HG03432 (cell line): ENCODE results near the gene RHOT2.
"Not testable (repeated sequence)": the region's sequence is repeated elsewhere in the genome, so short reads cannot be mapped to it uniquely, and the experiment has no call there.

Experiments
- ATAC-seq: cut with Tn5 transposase; IDR thresholded peaks from one replicate; pipeline ENCODE4 v1.9.1; 2021; ENCODE audit warnings: mild to moderate bottlenecking, moderate library complexity; ENCODE audit not compliant: unreplicated experiment

The RHOT2 gene

DNA sequence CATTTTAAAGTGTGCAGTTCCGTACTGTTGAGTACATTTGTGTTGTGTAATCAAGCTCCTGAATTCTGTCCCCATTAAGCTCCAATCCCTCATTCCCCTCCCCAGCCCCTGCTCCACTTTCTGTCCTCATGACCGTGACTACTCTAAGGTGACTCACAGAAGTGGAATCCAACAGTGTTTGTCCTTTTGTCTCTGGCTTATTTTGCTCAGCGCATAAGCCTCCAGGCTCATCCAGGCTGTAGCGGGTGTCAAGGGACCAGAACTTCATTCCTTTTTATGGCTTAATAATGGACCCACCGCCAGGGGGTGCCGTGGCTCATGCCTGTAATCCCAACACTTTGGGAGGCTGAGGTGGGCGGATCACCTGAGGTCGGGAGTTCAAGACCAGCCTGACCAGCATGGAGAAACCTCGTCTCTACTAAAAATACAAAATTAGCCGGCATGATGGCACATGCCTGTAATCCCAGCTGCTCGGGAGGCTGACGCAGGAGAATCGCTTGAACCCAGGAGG, 44.9 kb downstream of the RHOT2 start:
- not testable (repeated sequence) for ATAC-seq

DNA sequence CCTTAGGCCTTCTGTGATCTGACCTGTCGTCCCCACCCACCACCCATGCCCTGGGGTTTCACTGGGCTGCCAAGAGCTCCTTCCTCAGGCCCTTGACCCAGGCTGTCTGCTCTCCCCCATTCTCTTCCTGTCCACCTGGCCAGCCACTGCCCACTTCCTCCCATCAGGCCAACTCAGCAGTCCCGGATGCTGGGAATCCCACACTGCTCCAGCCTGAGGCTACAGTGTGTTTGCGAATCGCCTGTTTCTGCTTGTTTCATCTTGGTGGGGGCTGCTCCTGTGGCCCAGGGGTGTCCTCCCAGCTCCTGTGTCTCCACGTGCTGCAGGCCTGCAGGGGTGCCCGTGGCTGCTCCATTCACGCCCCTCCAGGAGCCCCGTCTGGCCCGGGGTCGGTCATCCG, 46.1 kb downstream of the RHOT2 start:
- no peak for ATAC-seq

DNA sequence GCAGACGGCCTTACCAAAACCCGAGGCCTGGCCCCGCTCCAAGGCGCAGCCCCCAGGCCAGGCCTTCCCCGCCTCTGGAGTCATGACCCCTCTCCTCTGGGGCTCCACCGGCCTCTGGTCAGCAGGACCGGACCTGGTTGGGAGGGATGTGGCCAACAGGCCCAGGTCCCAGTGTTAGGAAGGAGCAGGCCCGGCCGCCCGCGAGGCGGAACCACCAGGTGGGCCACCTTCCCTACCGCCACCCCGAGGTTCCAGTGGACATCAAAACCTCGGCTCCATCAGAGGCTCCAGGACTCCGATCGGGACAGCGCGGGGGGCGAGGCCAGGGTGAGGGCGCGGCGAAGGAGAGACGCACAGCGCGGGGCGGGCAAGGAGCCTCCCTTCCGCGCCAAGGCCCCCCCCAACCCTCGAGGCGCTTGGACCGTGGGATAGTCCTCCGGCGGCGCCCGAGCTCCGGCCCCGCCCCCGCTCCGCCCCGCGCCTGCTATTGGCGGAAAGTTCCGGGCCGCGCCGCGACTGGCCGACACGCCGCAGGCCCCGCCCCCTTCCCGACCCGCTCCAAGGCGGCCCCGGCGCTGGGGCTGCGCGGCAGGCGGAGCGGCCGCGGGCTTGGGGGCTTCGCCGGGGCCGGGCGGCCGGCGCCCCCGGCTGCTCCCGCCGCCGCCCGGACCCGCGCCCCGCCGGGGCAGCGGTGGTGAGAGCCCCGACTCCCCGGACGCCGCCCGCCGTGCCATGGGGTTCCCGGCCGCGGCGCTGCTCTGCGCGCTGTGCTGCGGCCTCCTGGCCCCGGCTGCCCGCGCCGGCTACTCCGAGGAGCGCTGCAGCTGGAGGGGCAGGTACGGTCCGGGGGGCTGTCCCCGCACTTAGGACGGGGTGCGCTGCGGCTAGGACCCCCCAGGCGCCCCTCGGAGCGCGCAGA, 46.9 kb downstream of the RHOT2 start, which contains the start of gene METRN:
Gene METRN, plus strand, starts transcription at position 561 of the 919 bp plus-strand sequence. Its CDS starts 172 bp downstream, at position 733.
- ATAC-seq = peak; percentile 73

DNA sequence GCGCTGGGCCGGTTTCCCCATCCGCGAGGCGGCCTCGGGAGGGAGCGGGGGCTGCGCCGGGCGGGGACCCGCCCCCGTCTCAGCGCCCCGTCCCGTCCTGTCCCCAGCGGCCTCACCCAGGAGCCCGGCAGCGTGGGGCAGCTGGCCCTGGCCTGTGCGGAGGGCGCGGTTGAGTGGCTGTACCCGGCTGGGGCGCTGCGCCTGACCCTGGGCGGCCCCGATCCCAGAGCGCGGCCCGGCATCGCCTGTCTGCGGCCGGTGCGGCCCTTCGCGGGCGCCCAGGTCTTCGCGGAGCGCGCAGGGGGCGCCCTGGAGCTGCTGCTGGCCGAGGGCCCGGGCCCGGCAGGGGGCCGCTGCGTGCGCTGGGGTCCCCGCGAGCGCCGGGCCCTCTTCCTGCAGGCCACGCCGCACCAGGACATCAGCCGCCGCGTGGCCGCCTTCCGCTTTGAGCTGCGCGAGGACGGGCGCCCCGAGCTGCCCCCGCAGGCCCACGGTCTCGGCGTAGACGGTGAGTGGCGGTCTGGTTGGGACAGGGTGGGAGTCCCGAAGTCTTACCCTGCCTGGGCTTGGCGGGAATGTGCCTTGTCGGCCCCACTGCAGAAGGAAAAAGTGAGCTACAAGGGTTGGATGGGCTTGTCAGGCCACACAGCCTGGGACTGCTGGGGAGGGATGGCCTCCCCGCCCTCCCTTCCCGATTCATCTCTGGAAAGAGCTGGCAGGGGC, 47.7 kb downstream of the RHOT2 start:
- ATAC-seq = peak; percentile 12

DNA sequence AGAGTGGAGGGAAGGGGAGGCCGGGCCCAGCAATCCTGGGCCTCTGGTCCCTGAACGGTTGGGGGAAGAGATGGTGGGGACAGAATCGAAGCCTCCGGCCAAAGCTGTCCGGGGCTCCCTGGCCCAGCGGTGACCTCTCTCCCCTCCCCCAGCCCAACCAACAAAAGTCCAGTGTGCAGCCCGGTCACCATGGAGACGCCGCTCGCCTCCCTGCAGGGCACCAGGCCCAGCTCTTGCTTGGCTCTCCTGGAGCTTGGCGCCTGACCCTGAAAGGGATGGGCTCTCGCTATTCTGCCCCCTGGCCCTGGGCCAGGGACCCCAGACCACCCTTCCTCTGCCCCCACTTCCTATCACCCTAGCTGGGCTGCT, 48.3 kb downstream of the RHOT2 start:
- no peak for ATAC-seq

DNA sequence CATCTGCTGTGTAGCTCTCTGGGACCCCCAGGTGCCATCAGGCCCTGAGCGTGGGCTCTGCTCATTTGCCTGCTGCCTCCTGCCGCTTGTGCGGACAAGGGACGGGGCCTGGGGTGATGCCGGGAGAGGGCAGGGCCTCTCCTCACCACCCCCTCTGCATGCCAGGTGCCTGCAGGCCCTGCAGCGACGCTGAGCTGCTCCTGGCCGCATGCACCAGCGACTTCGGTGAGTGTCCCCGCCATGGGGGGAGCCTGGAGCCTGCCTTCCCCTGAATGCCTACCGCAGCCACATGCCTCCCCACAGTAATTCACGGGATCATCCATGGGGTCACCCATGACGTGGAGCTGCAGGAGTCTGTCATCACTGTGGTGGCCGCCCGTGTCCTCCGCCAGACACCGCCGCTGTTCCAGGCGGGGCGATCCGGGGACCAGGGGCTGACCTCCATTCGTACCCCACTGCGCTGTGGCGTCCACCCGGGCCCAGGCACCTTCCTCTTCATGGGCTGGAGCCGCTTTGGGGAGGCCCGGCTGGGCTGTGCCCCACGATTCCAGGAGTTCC, 48.9 kb downstream of the RHOT2 start:
- no peak for ATAC-seq

DNA sequence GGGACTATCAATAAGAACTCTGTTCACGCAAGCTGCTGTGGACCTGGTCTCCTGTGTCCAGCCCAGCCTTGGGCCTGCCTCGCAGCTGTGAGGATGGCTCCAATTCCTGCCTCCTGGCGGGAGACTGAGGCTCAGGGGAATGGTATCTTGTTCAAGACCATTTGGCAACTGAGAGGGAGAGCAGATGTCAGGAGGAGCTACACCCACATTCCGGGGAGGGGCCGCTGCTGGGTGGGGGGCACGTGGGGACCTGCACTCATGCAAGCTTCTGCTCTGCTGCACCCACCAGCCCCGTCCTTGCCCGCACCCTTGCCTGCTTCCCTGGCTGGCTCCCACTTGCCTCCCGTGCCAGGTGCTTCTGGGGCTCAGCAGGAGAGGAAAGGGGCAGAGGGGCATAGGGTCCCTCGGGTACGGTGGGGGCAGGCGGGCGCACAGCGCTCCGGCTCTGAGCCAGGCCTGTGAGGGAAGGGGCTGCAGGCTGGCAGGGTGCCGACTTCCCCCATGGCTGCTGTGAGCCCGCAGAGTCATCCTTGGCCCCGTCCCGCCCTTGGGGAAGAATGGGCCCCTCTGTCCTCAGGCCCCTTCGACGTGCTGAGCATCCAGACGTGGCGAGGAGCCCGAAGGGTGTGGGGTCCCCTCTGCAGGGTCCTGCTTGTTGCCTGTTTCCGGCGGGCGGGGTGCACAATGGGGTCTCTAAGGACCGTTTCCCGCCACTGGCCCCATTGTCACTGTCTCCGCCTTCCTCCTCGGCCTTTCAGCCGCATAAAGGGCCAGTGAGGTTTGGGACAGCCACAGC, 49.7 kb downstream of the RHOT2 start:
- no peak for ATAC-seq

DNA sequence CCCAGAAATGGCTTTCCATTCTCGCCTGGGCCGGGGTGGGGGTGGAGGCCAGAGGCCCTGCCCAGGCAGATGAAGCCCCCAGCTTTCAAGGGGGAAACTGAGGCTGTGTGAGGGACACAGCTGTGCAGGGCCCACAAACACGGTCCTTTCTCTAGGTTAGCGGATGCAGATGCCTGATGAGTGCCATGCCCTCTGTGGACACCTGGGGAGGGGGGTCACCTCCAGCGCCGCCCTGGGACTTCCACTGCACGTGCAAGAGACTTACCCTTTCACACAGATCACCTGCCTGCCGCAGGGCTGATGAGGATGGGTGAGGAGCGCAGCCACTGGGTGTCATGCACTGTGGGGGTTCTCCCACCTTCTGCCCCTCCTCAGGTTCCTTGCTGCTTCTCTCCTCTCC, 50.5 kb downstream of the RHOT2 start:
- ATAC-seq = no peak

DNA sequence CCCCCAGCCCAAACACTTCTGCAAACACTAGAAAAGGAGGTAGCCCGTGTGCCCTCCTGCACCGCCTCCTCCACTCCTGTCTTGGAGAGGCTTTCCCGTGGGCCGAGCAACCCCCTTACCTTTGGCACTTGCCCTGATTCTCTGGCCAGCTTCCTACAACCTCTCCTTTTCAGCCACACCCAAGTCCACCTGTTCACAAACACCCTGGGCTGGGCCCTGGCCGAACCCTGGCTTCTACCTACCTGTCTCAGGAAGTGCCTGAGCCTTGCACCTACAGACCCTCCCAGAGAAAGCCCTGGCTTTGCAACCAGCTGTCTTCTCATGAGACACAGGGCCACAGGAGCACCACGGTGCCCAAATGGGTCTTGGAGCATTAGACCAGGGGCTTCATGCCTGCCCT, 51.0 kb downstream of the RHOT2 start:
- no peak for ATAC-seq

DNA sequence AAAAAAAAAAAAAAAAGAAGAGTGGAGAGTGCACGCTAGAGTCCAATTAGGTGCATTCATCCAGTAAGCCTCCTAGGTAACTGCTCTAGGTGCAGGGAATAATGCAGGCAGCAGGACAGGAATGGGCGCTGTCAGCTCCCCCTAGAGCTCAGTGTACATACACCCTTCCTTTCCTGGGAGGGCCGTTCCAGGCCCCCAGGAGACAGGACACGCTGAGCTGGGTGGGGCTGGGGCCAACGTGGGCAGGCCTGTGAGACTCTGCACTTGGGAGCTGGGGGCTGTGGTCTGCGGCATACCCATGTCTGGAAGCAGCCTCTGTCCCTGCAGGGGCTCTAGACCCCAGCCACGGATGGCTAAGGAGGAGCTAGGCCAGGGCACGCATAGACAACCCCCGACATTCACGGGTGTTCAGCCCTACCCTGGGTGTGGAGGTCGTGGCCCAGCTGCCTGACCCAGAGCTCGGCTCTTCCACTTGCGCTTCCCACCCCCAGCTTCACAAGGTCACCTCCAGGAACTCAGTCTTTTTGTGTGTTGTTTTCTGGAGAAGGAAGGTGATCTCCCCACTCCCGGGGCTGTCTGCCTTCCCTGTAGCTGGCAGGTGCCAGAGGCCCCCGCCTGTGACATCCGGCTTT, 52.0 kb downstream of the RHOT2 start:
- ATAC-seq = no peak

DNA sequence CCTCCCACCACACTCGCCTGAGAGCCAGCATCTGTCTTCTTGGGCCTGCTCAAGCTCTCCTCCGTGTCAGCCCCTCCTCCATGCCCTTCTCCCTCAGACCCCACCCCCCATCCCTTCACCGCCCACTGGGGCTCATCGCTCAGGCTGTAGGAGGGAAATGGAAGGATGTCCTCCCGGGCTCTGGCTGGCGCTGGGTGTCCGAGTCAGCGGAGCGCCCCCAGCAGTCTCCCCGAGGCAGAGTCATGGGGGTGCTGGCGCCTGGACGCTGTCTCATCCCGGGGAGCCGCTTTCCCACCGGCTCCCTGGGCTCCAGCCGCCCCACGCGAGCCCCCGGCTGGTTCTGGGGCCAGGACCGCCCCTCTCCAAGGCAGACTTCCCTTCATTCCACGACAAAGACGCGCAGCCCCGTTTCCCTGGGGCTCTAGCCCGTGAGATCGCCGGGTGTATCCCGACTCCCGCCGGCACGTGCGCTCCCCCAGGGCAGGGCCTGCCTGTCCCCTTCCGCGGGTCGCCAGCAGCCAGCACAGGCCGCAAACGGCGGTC, 52.6 kb downstream of the RHOT2 start:
- ATAC-seq = peak; percentile 19

DNA sequence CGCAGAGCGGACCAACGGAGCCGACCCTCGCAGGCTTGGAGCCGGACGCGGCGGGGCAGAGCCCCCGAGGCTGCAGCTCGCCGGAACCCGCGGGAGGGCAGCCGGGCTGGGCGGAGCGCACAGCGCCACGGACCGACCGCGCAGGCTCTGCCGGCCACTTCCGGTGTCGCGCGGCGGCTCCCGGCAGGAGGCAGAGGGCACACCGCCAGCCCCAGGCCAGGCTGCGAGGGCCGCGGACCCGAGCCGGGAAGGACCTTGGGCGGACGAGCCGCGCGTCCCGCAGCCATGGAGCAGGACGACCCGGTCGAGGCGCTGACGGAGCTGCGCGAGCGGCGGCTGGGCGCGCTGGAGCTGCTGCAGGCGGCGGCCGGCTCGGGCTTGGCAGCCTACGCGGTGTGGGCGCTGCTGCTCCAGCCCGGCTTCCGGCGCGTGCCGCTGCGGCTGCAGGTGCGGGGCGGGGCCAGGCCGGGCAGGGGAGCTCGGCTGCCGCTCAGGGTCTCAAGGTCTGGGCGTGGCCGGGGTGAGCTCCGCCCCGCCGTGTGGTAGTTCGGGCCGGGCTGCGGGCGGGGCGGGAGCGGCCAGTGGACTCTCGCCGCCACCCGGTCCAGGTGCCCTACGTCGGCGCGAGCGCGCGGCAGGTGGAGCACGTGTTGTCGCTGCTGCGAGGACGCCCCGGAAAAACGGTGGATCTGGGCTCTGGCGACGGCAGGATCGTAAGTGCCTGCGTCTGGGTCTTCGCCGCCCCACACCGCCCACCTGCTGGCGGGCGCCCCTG, 53.2 kb downstream of the RHOT2 start, which contains the start of gene ANTKMT:
Gene ANTKMT, plus strand, starts transcription at position 157 of the 775 bp plus-strand sequence. Its CDS starts 129 bp downstream, at position 286.
- peak; percentile 62 for ATAC-seq

DNA sequence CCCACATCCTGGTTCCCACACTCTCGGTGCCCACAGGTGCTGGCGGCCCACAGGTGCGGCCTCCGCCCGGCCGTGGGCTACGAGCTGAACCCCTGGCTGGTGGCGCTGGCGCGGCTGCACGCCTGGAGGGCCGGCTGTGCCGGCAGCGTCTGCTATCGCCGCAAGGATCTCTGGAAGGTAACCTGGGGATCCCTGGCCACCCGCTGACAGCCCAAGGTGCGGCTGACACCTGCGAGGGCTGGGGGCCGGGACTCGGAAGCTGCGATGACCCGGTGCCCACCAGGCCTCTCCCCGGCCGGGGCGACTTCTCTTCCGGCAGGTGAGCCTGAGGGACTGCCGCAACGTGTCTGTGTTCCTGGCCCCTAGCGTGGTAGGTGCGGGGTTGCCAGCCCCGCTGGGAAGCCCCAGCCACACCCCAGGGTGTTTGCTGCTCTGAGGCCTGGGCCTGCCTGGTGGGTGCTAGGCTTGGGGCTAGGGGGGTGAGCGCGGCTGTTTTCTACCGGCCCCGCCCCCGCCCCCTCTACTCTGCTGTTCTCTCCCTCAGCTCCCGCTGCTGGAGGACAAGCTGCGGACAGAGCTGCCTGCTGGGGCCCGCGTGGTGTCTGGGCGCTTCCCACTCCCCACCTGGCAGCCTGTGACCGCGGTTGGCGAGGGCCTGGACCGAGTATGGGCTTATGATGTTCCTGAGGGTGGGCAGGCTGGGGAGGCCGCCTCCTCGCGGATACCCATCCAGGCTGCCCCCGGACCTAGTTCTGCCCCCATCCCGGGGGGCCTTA, 54.0 kb downstream of the RHOT2 start:
- ATAC-seq = no peak

DNA sequence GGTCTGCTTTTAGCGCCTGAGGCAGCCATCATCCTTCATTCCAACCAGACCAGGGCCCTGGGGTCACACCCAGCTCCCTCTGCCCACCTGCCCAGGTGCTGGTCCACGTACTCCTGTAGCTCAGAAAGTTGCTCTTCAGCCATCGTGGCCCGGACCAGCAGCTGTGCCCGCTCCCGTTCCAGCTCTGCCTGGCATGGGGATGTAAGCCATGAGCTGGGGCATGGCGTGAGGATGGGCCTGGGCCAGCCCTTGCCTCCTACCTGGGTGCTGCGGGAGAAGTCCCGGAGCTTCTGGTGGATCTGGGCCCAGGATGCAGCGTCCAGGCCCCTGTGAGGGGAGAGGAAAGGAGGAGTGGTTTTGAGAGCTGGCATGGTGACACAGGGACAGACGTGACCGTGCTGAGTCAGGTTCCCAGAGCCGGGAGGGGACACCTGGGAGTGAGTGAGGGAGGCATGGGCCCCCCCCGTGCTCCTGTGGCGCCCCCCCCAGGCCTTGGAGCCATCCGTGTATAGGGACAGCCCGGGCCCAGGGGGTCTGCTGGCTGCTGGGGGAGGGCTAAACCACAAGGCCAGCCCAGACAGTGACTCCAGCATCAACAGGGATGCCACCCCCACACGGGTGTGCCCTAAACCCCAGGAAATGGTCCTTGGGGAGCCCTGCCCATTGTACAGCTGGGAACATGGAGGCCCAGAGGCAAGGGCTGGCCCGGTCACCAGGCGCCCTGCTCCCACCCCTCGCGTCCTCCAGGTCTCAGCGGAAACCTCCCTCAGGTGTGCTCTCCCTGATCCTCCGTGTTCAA, 55.1 kb downstream of the RHOT2 start:
- ATAC-seq = no peak

DNA sequence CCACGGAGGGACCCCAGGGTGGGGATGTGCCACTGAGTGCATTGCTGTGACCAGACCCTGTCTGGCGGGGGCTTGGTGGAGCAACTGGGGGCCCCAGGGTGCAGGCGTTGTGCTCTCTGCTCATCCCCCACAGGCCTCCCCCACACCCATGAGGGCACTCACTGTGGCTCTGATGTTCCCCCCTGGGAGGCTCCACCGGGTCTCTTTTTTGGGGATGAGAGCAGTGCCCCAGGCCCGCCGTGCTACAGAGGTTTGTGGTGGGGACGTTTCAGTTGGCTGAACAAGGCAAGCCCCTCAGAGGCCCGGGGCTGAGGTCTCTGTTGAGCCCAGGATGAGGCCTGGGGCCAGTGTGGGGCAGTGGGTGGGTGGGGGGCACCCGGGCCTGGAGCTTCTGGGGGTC, 55.8 kb downstream of the RHOT2 start:
- no peak for ATAC-seq
